ENCODE measurements around the gene PTTG2. TPM values are rescaled to one million over a fixed set of nuclear protein-coding genes. Genes with fewer than 3 reads are reported as not detected.
"Not testable (repeated sequence)": the region's sequence is repeated elsewhere in the genome, so short reads cannot be mapped to it uniquely, and the experiment has no call there.

The PTTG2 gene
- not detected for total RNA-seq

- no peak within 1 kb of the TSS for H3K4me3 ChIP-seq (ENCODE audit: low read depth, poor library complexity, severe bottlenecking)
- intact Hi-C loops (cut with DNase I; ENCODE audit: low total_unique reads) = no loop called here
- TF ChIP-seq POLR2A (IDR thresholded peaks at IDR 0.05) = no peak
- no peak for TF ChIP-seq CTCF (IDR thresholded peaks at IDR 0.05)
- whole genome bisulfite sequencing, 2 donors = 87% methylated on average over 5 of the region's 5 CpGs
- DNase-seq (ENCODE audit: low spot score in 2 of 2) = no peak
These were observed at the start of gene PTTG2 for GRCh38 chr4:37960098-37960497. Gene PTTG2 (plus strand): TSS chr4:37960398. CDS start chr4:37960435, 37 bp downstream.

GRCh38 chr4:37914539-37914938, 45.7 kb upstream of the PTTG2 start:
- WGBS, 2 donors = 87 to 91% methylated on average over 3 of the region's 3 CpGs
- TF ChIP-seq CTCF (IDR thresholded peaks at IDR 0.05) (no peak), POLR2A (IDR thresholded peaks at IDR 0.05) (no peak)
- DNase-seq (ENCODE audit: low spot score in 2 of 2) = no peak
- intact Hi-C loops (cut with DNase I; ENCODE audit: low total_unique reads) = no loop called here
- no peak overlapping the region for H3K4me3 ChIP-seq (ENCODE audit: low read depth, poor library complexity, severe bottlenecking)

GRCh38 chr4:37917388-37917787, 42.8 kb upstream of the PTTG2 start:
- no peak for DNase-seq (ENCODE audit: low spot score in 2 of 2)
- intact Hi-C loops (cut with DNase I; ENCODE audit: low total_unique reads) = no loop called here
- no peak overlapping the region for H3K4me3 ChIP-seq (ENCODE audit: low read depth, poor library complexity, severe bottlenecking)
- WGBS, 2 donors = 85 to 89% methylated on average over 7 of the region's 7 CpGs
- no peak for TF ChIP-seq POLR2A (IDR thresholded peaks at IDR 0.05)
- no peak for TF ChIP-seq CTCF (IDR thresholded peaks at IDR 0.05)

GRCh38 chr4:37918653-37919052, 41.5 kb upstream of the PTTG2 start:
- intact Hi-C loops (cut with DNase I; ENCODE audit: low total_unique reads) = no loop called here
- TF ChIP-seq CTCF (IDR thresholded peaks at IDR 0.05) (no peak), POLR2A (IDR thresholded peaks at IDR 0.05) (no peak)
- DNase-seq (ENCODE audit: low spot score in 2 of 2) = no peak
- H3K4me3 ChIP-seq (ENCODE audit: low read depth, poor library complexity, severe bottlenecking) = no peak overlapping the region
- WGBS, 2 donors = 80 to 82% methylated on average over 3 of the region's 3 CpGs

GRCh38 chr4:37922328-37922727, 37.9 kb upstream of the PTTG2 start:
- no peak for TF ChIP-seq POLR2A (IDR thresholded peaks at IDR 0.05)
- TF ChIP-seq CTCF (IDR thresholded peaks at IDR 0.05) = no peak
- no peak for DNase-seq (ENCODE audit: low spot score in 2 of 2)
- WGBS, 2 donors = 54 to 62% methylated on average over 4 of the region's 4 CpGs
- no peak overlapping the region for H3K4me3 ChIP-seq (ENCODE audit: low read depth, poor library complexity, severe bottlenecking)
- intact Hi-C loops (cut with DNase I; ENCODE audit: low total_unique reads) = no loop called here

- H3K4me3 ChIP-seq (ENCODE audit: low read depth, poor library complexity, severe bottlenecking); DNase-seq (ENCODE audit: low spot score in 2 of 2); intact Hi-C loops (cut with DNase I; ENCODE audit: low total_unique reads): not testable (repeated sequence)
These were observed 37.1 kb upstream of the PTTG2 start for GRCh38 chr4:37923089-37923488.
